Colon (tissue), 2 donors: ENCODE results near the gene SLC38A7.
"Not testable (repeated sequence)": the region's sequence is repeated elsewhere in the genome, so short reads cannot be mapped to it uniquely, and the experiment has no call there.

Source experiments
- FAIRE-seq: peaks from 2 replicates; lab custom pipeline; 2012; peaks lifted over from hg19 to GRCh38; lab: Jason Lieb, UNC
- donor health status: control.
- donor health status: control.

SLC38A7 gene

GRCh38 chr16:58678269-58678668 lies 6.3 kb downstream of the SLC38A7 start:
- FAIRE-seq: no peak

DNA sequence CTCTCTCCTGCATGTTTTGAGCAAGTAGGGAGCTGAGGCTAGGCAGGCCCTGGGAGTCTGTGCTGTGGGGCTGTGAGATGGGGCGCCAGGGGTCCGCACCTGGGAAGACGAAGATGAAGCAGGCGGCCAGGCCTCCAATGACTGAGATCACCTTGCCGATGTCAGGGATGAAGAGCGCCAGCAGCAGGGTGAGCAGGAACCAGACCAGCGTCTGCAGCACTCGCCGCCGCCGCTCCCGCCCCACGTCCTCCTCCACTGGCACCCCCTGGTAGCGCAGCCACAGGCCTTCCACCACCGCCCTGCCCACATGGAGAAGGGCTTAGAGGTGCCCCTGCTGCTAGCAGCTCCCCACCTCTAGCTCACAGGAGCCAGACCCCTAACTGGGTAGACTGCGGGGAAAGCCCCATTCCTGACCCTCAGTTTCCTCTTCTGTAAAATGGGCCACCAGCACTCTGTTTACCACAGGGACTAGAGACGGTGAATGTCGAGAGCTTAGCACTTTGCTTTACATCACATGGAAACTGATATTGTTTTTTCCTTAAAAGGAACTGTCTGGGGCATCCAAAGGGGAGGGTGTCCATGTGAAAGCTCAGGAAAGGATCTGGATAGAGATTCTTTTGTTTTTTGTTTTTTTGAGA lies 13.5 kb downstream of the SLC38A7 start:
- FAIRE-seq: no peak

GRCh38 chr16:58670177-58670576 lies 14.4 kb downstream of the SLC38A7 start:
- FAIRE-seq: no peak

GRCh38 chr16:58665200-58665599 lies 19.4 kb downstream of the SLC38A7 start:
- FAIRE-seq: no peak

GRCh38 chr16:58661199-58661830 lies 23.3 kb downstream of the SLC38A7 start:
- no peak for FAIRE-seq

DNA sequence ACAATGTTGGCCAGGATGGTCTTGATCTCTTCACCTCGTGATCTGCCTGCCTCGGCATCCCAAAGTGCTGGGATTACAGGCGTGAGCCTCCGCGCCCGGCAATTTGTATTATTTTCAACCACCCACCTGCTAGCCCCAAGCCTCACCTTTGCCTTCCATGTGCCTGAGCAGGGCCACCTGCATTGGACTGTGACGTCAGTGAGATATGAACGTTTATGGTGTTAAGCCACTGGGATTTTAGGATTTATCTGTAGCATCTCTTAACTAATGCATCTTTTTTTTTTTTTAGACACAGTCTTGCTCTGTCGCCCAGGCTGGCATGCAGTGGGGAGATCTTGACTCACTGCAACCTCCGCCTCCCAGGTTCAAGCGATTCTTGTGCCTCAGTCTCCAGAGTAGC lies 24.7 kb downstream of the SLC38A7 start:
- not testable (repeated sequence) for FAIRE-seq

DNA sequence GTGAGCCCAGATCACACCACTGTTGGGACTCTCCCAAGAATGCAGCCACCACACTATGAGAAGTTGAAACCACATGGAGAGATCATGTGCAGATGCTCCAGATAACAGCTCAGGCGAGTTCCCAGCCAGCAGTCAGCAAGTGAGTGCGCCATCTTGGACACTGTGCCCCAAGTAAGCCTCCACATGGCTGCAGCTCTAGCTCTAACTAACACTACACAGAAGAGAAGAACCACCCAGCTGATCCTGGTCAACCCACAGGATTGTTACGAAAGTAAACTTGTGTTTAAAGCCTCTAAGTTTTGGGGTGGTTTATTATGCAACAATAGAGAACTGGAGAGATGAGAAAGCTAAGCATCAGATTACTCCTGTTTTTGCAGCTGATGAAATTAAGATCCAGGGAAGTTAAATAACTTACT lies 25.8 kb downstream of the SLC38A7 start:
- FAIRE-seq: no peak

- no peak for FAIRE-seq
Observed at GRCh38 chr16:58656899-58657298, 27.7 kb downstream of the SLC38A7 start.

- FAIRE-seq: no peak
Observed at GRCh38 chr16:58655215-58655596, 29.4 kb downstream of the SLC38A7 start.

GRCh38 chr16:58654560-58655214 lies 29.9 kb downstream of the SLC38A7 start:
- FAIRE-seq: no peak

- no peak for FAIRE-seq
Observed at GRCh38 chr16:58652741-58653140, 31.8 kb downstream of the SLC38A7 start.

DNA sequence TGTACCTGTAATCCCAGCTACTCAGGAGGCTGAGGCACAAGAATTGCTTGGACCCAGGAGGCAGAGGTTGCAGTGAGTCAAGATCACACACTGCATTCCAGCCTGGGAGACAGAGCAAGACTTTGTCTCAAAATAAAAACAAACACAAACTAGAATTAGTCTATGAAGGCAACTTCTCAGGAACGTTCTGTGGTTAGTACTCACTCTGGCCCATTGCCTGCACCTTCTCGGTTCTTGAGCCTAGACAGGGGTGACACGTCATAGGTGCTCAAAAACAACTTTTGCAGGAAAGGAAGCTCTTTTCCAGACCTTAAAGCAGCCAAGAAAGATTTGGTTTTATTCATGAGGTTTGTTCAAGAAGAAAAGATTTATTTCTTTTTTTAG lies 32.6 kb downstream of the SLC38A7 start:
- no peak for FAIRE-seq

DNA sequence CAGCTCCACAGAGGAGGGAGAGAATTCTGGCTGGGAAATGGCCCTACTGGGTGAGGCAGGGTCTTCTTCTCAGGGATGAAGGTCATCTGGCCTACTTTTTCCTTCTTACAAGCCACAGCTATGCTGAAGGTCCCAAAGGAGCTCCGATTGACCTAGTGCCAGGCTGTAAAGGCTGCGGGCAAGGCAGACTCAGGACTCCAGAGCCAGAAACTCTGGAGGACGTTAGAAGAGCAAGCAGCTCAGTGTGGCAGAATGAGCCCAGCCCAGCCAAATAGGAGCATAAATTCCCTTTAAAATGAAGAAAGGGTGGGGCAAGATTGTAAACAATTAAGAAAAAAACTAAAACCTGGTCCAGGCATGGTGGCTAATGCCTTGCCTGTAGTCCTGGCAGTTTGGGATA lies 34.9 kb downstream of the SLC38A7 start:
- FAIRE-seq: no peak

DNA sequence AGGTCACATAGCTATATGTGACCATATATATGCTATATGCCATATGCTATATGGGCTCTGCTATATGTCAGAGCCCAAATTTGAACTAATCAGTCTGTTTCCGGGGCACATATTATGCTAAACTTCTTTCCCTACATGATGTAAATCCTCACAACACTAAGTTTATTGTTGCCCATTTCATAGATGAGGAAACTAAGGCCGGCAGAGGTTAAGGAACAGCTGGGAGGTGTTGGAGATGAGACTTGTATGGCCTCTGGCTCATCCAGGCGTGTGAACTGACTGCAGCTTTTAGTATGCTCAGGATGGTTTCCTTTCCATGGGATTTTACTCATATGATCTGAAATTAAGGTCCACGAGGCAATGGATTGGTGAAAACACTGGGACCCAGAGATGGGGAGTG lies 37.5 kb downstream of the SLC38A7 start:
- no peak for FAIRE-seq

- no peak for FAIRE-seq
Observed at GRCh38 chr16:58644765-58645487, 39.6 kb downstream of the SLC38A7 start.

GRCh38 chr16:58644108-58644507 lies 40.5 kb downstream of the SLC38A7 start:
- no peak for FAIRE-seq

- FAIRE-seq: no peak
Observed at GRCh38 chr16:58640949-58641348, 43.6 kb downstream of the SLC38A7 start.

- no peak for FAIRE-seq
Observed at GRCh38 chr16:58639836-58640235, 44.7 kb downstream of the SLC38A7 start.

DNA sequence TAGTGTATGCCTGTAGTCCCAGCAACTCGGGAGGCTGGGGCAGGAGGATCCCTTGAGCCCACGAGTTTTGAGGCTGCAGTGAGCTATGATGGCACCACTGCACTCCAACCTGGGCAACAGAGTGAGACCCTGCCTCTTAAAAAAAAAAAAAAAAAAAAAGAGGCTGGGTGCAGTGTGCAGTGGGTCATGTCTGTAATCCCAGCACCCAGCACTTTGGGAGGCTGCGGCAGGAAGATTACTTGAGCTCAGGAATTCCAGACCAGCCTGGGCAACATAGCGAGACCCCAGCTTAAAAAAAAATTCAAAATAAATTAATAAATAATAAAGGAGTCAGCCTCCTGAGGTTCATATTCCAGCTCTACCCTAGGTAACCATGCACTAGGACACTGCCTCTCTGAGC lies 45.3 kb downstream of the SLC38A7 start:
- no peak for FAIRE-seq

- FAIRE-seq: no peak
Observed at GRCh38 chr16:58638148-58639036, 46.2 kb downstream of the SLC38A7 start.

- not testable (repeated sequence) for FAIRE-seq
Observed at GRCh38 chr16:58637021-58637420, 47.5 kb downstream of the SLC38A7 start.

- FAIRE-seq: no peak
Observed at GRCh38 chr16:58636466-58636865, 48.1 kb downstream of the SLC38A7 start.
